CD8-positive, alpha-beta memory T cell (primary cell): ENCODE data around the gene TSPAN7. TPM values are rescaled to one million over a fixed set of nuclear protein-coding genes. Genes with fewer than 3 reads are reported as not detected.

Experiments
- CTCF ChIA-PET: fragments of 350-600 bp; sonication (Branson Sonifier 250); formaldehyde crosslinking; loops from one replicate; lab custom pipeline; 2021; ENCODE audit warnings: antibody characterized with exemption; lab: Charles Lee
- POLR2A ChIA-PET: fragments of 350-600 bp; sonication (Branson Sonifier 250); formaldehyde crosslinking; loops from one replicate; lab custom pipeline; 2021; ENCODE audit warnings: antibody characterized with exemption; lab: Charles Lee
- DNase-seq, 5 donors: peaks; one replicate each; pipeline versions ENCODE4 v3.0.0 to v3.0.0-alpha.2; 2020 to 2022; ENCODE audit warnings: mixed read lengths in 1 of 5
- H3K27ac ChIP-seq: one replicate; pipeline ENCODE4 v1.7.0; 2013; ENCODE audit warnings: low read depth, mild to moderate bottlenecking, low read length, moderate library complexity
- H3K27me3 ChIP-seq: 2 replicates; pipeline ENCODE4 v1.7.0; 2013; ENCODE audit warnings: low read length, mild to moderate bottlenecking; ENCODE audit not compliant: insufficient read depth, poor library complexity, severe bottlenecking
- H3K36me3 ChIP-seq: 2 replicates; pipeline ENCODE4 v1.7.0; 2013; ENCODE audit warnings: mild to moderate bottlenecking, low read length, moderate library complexity; ENCODE audit not compliant: insufficient read depth
- H3K4me1 ChIP-seq: 2 replicates; pipeline ENCODE4 v1.7.0; 2013; ENCODE audit warnings: mild to moderate bottlenecking, low read length, moderate library complexity; ENCODE audit not compliant: insufficient read depth
- H3K4me3 ChIP-seq: 2 replicates; pipeline ENCODE4 v1.7.0; 2013; ENCODE audit warnings: mild to moderate bottlenecking, low read length
- H3K9me3 ChIP-seq: 2 replicates; pipeline ENCODE4 v1.7.0; 2013; ENCODE audit warnings: mild to moderate bottlenecking, low read length
- H3K27ac Mint-ChIP-seq, 8 donors: one replicate each; pipeline ENCODE4 v1.8.0; 2020 to 2021; ENCODE audit warnings: mixed read lengths in 8 of 8, mild to moderate bottlenecking in 6 of 8, inconsistent platforms in 3 of 8, moderate library complexity in 3 of 8
- H3K27me3 Mint-ChIP-seq, 2 donors: one replicate each; pipeline ENCODE4 v1.8.0; 2020 to 2021; ENCODE audit warnings: mixed read lengths in 2 of 2, mild to moderate bottlenecking in 1 of 2, moderate library complexity in 1 of 2
- H3K36me3 Mint-ChIP-seq, 3 donors: one replicate each; pipeline ENCODE4 v1.8.0; 2020 to 2021; ENCODE audit warnings: mixed read lengths in 3 of 3, inconsistent platforms in 1 of 3, mild to moderate bottlenecking in 1 of 3
- H3K4me1 Mint-ChIP-seq, 3 donors: one replicate each; pipeline ENCODE4 v1.8.0; 2020 to 2021; ENCODE audit warnings: mixed read lengths in 3 of 3, inconsistent platforms in 1 of 3, mild to moderate bottlenecking in 1 of 3
- H3K4me3 Mint-ChIP-seq, 7 donors: one replicate each; pipeline ENCODE4 v1.8.0; 2020 to 2021; ENCODE audit warnings: mixed read lengths in 7 of 7, mild to moderate bottlenecking in 6 of 7, moderate library complexity in 4 of 7, inconsistent platforms in 2 of 7
- H3K9me3 Mint-ChIP-seq, 5 donors: one replicate each; pipeline ENCODE4 v1.8.0; 2020 to 2022; ENCODE audit warnings: mixed read lengths in 5 of 5, mild to moderate bottlenecking in 3 of 5, moderate library complexity in 2 of 5, inconsistent platforms in 1 of 5
- polyA plus RNA-seq: library from polyadenylated mRNA; unstranded; fragments of 300-500 nt; fragmentation: Illumina TruSeq; gene quantifications from one replicate; pipeline ENCODE4 v1.2.3, GENCODE V29; 2021
- total RNA-seq, 2 experiments: library from RNA; stranded (reverse); gene quantifications; one replicate each; pipeline ENCODE4 v1.2.3, GENCODE V29; 2021

Gene TSPAN7
- total and polyA plus RNA-seq, 3 experiments from 2014 or later = 0.18 to 0.22 TPM; not detected in 1

GRCh38 chrX:38636949-38637819 is 75.8 kb downstream of the TSPAN7 start:
- H3K4me1 Mint-ChIP-seq = peaks cover 0 to 6% (median 5%) of the 10 kb centered on the region in 3 donors
- no peaks in the 10 kb centered on the region for H3K4me1 ChIP-seq
- ChIA-PET CTCF (no interaction called here), POLR2A (no interaction called here)
- H3K36me3 ChIP-seq = no peaks in the 10 kb centered on the region
- no peaks in the 10 kb centered on the region for H3K27me3 ChIP-seq
- DNase-seq = no peak
- no peak overlapping the region for H3K4me3 ChIP-seq
- H3K9me3 Mint-ChIP-seq = no peaks in the 10 kb centered on the region
- peaks cover 11 to 12% of the 10 kb centered on the region in 2 donors for H3K27me3 Mint-ChIP-seq
- no peaks in the 10 kb centered on the region for H3K9me3 ChIP-seq
- no peak overlapping the region for H3K4me3 Mint-ChIP-seq
- no peak overlapping the region for H3K27ac ChIP-seq
- H3K36me3 Mint-ChIP-seq = no peaks in the 10 kb centered on the region
- peak overlapping the region in 1 of 8 donors; percentile 47 for H3K27ac Mint-ChIP-seq

GRCh38 chrX:38638952-38639529 is 77.7 kb downstream of the TSPAN7 start:
- no peaks in the 10 kb centered on the region for H3K36me3 Mint-ChIP-seq
- CTCF ChIA-PET = no interaction called here
- no peaks in the 10 kb centered on the region for H3K36me3 ChIP-seq

GRCh38 chrX:38639730-38640129 is 78.4 kb downstream of the TSPAN7 start:
- Mint-ChIP-seq H3K9me3 (no peaks in the 10 kb centered on the region), H3K4me3 (no peak overlapping the region), H3K4me1 (no peaks in the 10 kb centered on the region), H3K27me3 (peaks cover 11 to 13% of the 10 kb centered on the region in 2 donors), H3K36me3 (no peaks in the 10 kb centered on the region), H3K27ac (no peak overlapping the region)
- Histone ChIP-seq H3K9me3 (no peaks in the 10 kb centered on the region), H3K27me3 (no peaks in the 10 kb centered on the region), H3K36me3 (no peaks in the 10 kb centered on the region), H3K4me1 (no peaks in the 10 kb centered on the region), H3K27ac (no peak overlapping the region), H3K4me3 (no peak overlapping the region)
- POLR2A ChIA-PET = no interaction called here
- no peak for DNase-seq
- CTCF ChIA-PET = no interaction called here

More at GRCh38 chrX:38638952-38639529, 77.7 kb downstream of the TSPAN7 start:
- Histone ChIP-seq H3K4me3 (no peak overlapping the region), H3K9me3 (no peaks in the 10 kb centered on the region), H3K4me1 (no peaks in the 10 kb centered on the region), H3K27me3 (no peaks in the 10 kb centered on the region), H3K27ac (no peak overlapping the region)
- H3K9me3 Mint-ChIP-seq = no peaks in the 10 kb centered on the region
- H3K27me3 Mint-ChIP-seq = peaks cover 11 to 12% of the 10 kb centered on the region in 2 donors
- DNase-seq = no peak
- no peak overlapping the region for H3K27ac Mint-ChIP-seq
- H3K4me3 Mint-ChIP-seq = no peak overlapping the region
- no peaks in the 10 kb centered on the region for H3K4me1 Mint-ChIP-seq
- POLR2A ChIA-PET = no interaction called here

- H3K27me3 ChIP-seq = no peaks in the 10 kb centered on the region
- no peak for DNase-seq
- H3K36me3 Mint-ChIP-seq = no peaks in the 10 kb centered on the region
- H3K4me3 ChIP-seq = no peak overlapping the region
- no peaks in the 10 kb centered on the region for H3K4me1 Mint-ChIP-seq
- no peaks in the 10 kb centered on the region for H3K9me3 ChIP-seq
- H3K4me1 ChIP-seq = no peaks in the 10 kb centered on the region
- peaks cover 11 to 13% of the 10 kb centered on the region in 2 donors for H3K27me3 Mint-ChIP-seq
- H3K36me3 ChIP-seq = no peaks in the 10 kb centered on the region
- ChIA-PET POLR2A (no interaction called here), CTCF (no interaction called here)
- no peak overlapping the region for H3K27ac Mint-ChIP-seq
- H3K4me3 Mint-ChIP-seq = no peak overlapping the region
- H3K27ac ChIP-seq = no peak overlapping the region
- H3K9me3 Mint-ChIP-seq = no peaks in the 10 kb centered on the region
Measured at GRCh38 chrX:38641197-38641596, 79.9 kb downstream of the TSPAN7 start.

- no peak overlapping the region for H3K4me3 Mint-ChIP-seq
Measured at GRCh38 chrX:38643903-38644302, 82.6 kb downstream of the TSPAN7 start.

GRCh38 chrX:38646129-38646528 is 84.8 kb downstream of the TSPAN7 start:
- H3K36me3 ChIP-seq = no peaks in the 10 kb centered on the region

More at GRCh38 chrX:38643903-38644302, 82.6 kb downstream of the TSPAN7 start:
- H3K4me1 Mint-ChIP-seq = no peaks in the 10 kb centered on the region
- DNase-seq = no peak
- Histone ChIP-seq H3K4me1 (no peaks in the 10 kb centered on the region), H3K27ac (no peak overlapping the region), H3K9me3 (no peaks in the 10 kb centered on the region), H3K4me3 (no peak overlapping the region), H3K36me3 (no peaks in the 10 kb centered on the region), H3K27me3 (no peaks in the 10 kb centered on the region)
- no peak overlapping the region for H3K27ac Mint-ChIP-seq
- CTCF ChIA-PET = no interaction called here
- peaks cover 11 to 15% of the 10 kb centered on the region in 2 donors for H3K27me3 Mint-ChIP-seq
- POLR2A ChIA-PET = no interaction called here
- H3K36me3 Mint-ChIP-seq = no peaks in the 10 kb centered on the region
- no peaks in the 10 kb centered on the region for H3K9me3 Mint-ChIP-seq

GRCh38 chrX:38649221-38649620 is 87.9 kb downstream of the TSPAN7 start:
- no peaks in the 10 kb centered on the region for H3K27me3 ChIP-seq
- no peak overlapping the region for H3K27ac ChIP-seq
- no peak overlapping the region for H3K4me3 ChIP-seq
- Mint-ChIP-seq H3K27me3 (peaks cover 0 to 7% of the 10 kb centered on the region in 2 donors), H3K9me3 (no peaks in the 10 kb centered on the region), H3K4me3 (no peak overlapping the region), H3K4me1 (no peaks in the 10 kb centered on the region), H3K36me3 (no peaks in the 10 kb centered on the region), H3K27ac (no peak overlapping the region)
- DNase-seq = no peak
- H3K36me3 ChIP-seq = no peaks in the 10 kb centered on the region
- H3K9me3 ChIP-seq = no peaks in the 10 kb centered on the region
- no peaks in the 10 kb centered on the region for H3K4me1 ChIP-seq
- ChIA-PET CTCF (interaction anchor here (0.6 kb wide), 1 partner anchor 108 kb away, joined by 3 read pairs; no protein-coding TSS in a partner anchor), POLR2A (no interaction called here)

More at GRCh38 chrX:38646129-38646528, 84.8 kb downstream of the TSPAN7 start:
- Histone ChIP-seq H3K27ac (no peak overlapping the region), H3K27me3 (no peaks in the 10 kb centered on the region), H3K4me3 (no peak overlapping the region), H3K4me1 (no peaks in the 10 kb centered on the region), H3K9me3 (no peaks in the 10 kb centered on the region)
- no peaks in the 10 kb centered on the region for H3K4me1 Mint-ChIP-seq
- ChIA-PET POLR2A (no interaction called here), CTCF (no interaction called here)
- no peaks in the 10 kb centered on the region for H3K9me3 Mint-ChIP-seq
- H3K27me3 Mint-ChIP-seq = peaks cover 6 to 12% of the 10 kb centered on the region in 2 donors
- H3K27ac Mint-ChIP-seq = peak overlapping the region in 1 of 8 donors; percentile 4
- no peak for DNase-seq
- no peak overlapping the region for H3K4me3 Mint-ChIP-seq
- no peaks in the 10 kb centered on the region for H3K36me3 Mint-ChIP-seq
